PC-3 (cell line): Measurements from ENCODE around the gene VAPB. TPM values are rescaled to one million over a fixed set of nuclear protein-coding genes. Genes with fewer than 3 reads are reported as not detected.

Experiments used
- ATAC-seq: fragments of 200-7000 bp; cut with Tn5 transposase; 2 replicates; pipeline ENCODE4 v1.9.1; 2020; ENCODE audit warnings: mild to moderate bottlenecking, moderate library complexity
- BruUV-seq: library from RNA; stranded (reverse); fragments of 400-500 nt; replicated peaks from 2 replicates; lab custom pipeline; 2021; lab: Mats Ljungman, UMichigan
- CTCF ChIA-PET: fragments of 300-600 bp; sonication (Branson Sonifier 250); formaldehyde crosslinking; loops from one replicate; lab custom pipeline; 2022; ENCODE audit warnings: antibody characterized with exemption; lab: Charles Lee
- POLR2A ChIA-PET: fragments of 300-600 bp; sonication (Branson Sonifier 250); formaldehyde crosslinking; loops from one replicate; lab custom pipeline; 2022; ENCODE audit warnings: antibody characterized with exemption; ENCODE audit not compliant: unreplicated experiment; lab: Charles Lee
- DNase-seq: peaks from one replicate; pipeline ENCODE4 v3.0.0-alpha.2; 2015
- H2AFZ ChIP-seq: fragments of 300-600 bp; sonication (generic); 2 replicates; pipeline ENCODE4 v1.6.0; 2016; ENCODE audit warnings: antibody characterized with exemption, low read length
- H3F3A ChIP-seq: fragments of 300-600 bp; sonication (generic); one replicate; pipeline ENCODE4 v1.6.0; 2017; ENCODE audit warnings: antibody characterized with exemption, low read length, control low read depth, mild to moderate bottlenecking; ENCODE audit not compliant: unreplicated experiment
- H3K27ac ChIP-seq: fragments of 300-600 bp; sonication (generic); 2 replicates; pipeline ENCODE4 v1.5.1; 2016; ENCODE audit warnings: mild to moderate bottlenecking, low read length
- H3K27me3 ChIP-seq: fragments of 300-600 bp; sonication (generic); 2 replicates; pipeline ENCODE4 v1.6.1; 2016; ENCODE audit warnings: low read length, mixed read lengths
- H3K36me3 ChIP-seq: fragments of 300-600 bp; sonication (generic); 2 replicates; pipeline ENCODE4 v1.6.1; 2016; ENCODE audit warnings: low read depth, mixed run types, low read length, mixed read lengths
- H3K4me1 ChIP-seq: fragments of 300-600 bp; sonication (generic); 2 replicates; pipeline ENCODE4 v1.5.1; 2016; ENCODE audit warnings: low read length; ENCODE audit not compliant: insufficient read depth
- H3K4me2 ChIP-seq: fragments of 300-600 bp; sonication (generic); 2 replicates; pipeline ENCODE4 v1.6.0; 2016; ENCODE audit warnings: low read length
- H3K4me3 ChIP-seq: fragments of 300-600 bp; sonication (generic); 2 replicates; pipeline ENCODE4 v1.5.1; 2016; ENCODE audit warnings: mild to moderate bottlenecking, low read length, mixed read lengths
- H3K79me2 ChIP-seq: fragments of 300-600 bp; sonication (generic); 2 replicates; pipeline ENCODE4 v1.6.1; 2017; ENCODE audit warnings: low read length, mixed read lengths
- H3K9ac ChIP-seq: fragments of 300-600 bp; sonication (generic); 2 replicates; pipeline ENCODE4 v1.6.0; 2016; ENCODE audit warnings: mild to moderate bottlenecking, low read length
- H3K9me2 ChIP-seq: fragments of 300-600 bp; sonication (generic); replicated peaks from 2 replicates; pipeline ENCODE4 v1.6.1; 2016; ENCODE audit warnings: mixed run types, low read length, mixed read lengths
- H3K9me3 ChIP-seq: fragments of 300-600 bp; sonication (generic); 2 replicates; pipeline ENCODE4 v1.6.1; 2016; ENCODE audit warnings: low read length, mixed read lengths
- H4K20me1 ChIP-seq: fragments of 300-600 bp; sonication (generic); 2 replicates; pipeline ENCODE4 v1.6.1; 2016; ENCODE audit warnings: low read length, mixed read lengths
- CTCF ChIP-seq: fragments of 300-600 bp; sonication (generic); conservative IDR thresholded peaks from 2 replicates; pipeline ENCODE4 v1.5.1; 2017; ENCODE audit warnings: antibody characterized with exemption, low read depth, mild to moderate bottlenecking, low read length
- EZH2 ChIP-seq: fragments of 300-600 bp; sonication (generic); IDR thresholded peaks from one replicate; pipeline ENCODE4 v1.6.1; 2017; ENCODE audit warnings: antibody characterized with exemption, mild to moderate bottlenecking, low read length; ENCODE audit not compliant: unreplicated experiment
- EZH2phosphoT487 ChIP-seq: fragments of 300-600 bp; sonication (generic); IDR thresholded peaks from 2 replicates; pipeline ENCODE4 v1.6.1; 2018; ENCODE audit warnings: mild to moderate bottlenecking, antibody characterized with exemption, low read length, borderline replicate concordance
- intact Hi-C: fragments of 100-400 bp; cut with micrococcal nuclease; formaldehyde crosslinking; loops from 2 replicates; pipeline ENCODE4 v1.9.0; 2023
- total RNA-seq: library from RNA; depleted of rRNA; stranded (reverse); fragments of >200 nt; gene quantifications from 2 replicates; pipeline ENCODE4 v1.2.3, GENCODE V29; 2014

Gene VAPB
- total RNA-seq, 1 experiment from 2014 or later: 16.5 TPM

GRCh38 chr20:58398254-58398653 is 9.2 kb downstream of the VAPB start:
- TF ChIP-seq CTCF: no peak
- TF ChIP-seq EZH2: no peak
- TF ChIP-seq EZH2phosphoT487: no peak

GRCh38 chr20:58399926-58400325 is 10.9 kb downstream of the VAPB start:
- BruUV-seq: no TSS peak

More at GRCh38 chr20:58398254-58398653, 9.2 kb downstream of the VAPB start:
- H3K27me3 ChIP-seq: no peaks in the 10 kb centered on the region
- H2AFZ ChIP-seq: no peak overlapping the region
- H4K20me1 ChIP-seq: peaks cover 71% of the 10 kb centered on the region
- ChIA-PET CTCF (no interaction called here), POLR2A (no interaction called here)
- H3K4me1 ChIP-seq: 0 out of 2 replicates have a peak, but pooled peaks cover 3% of the 10 kb centered on the region
- H3K9me3 ChIP-seq: no peaks in the 10 kb centered on the region
- no peak overlapping the region for H3K4me2 ChIP-seq
- intact Hi-C loops: no loop called here
- peaks cover 100% of the 10 kb centered on the region for H3K79me2 ChIP-seq
- H3K4me3 ChIP-seq: no peak overlapping the region
- ATAC-seq (no peak), DNase-seq (no peak)
- no peak overlapping the region for H3K9ac ChIP-seq
- H3K27ac ChIP-seq: no peak overlapping the region
- no TSS peak for BruUV-seq
- H3K9me2 ChIP-seq: no peaks in the 10 kb centered on the region
- H3F3A ChIP-seq: no peaks in the 10 kb centered on the region
- peaks cover 17% of the 10 kb centered on the region; the same call in 1 of the 2 replicates for H3K36me3 ChIP-seq

More at GRCh38 chr20:58399926-58400325, 10.9 kb downstream of the VAPB start:
- no peak overlapping the region for H3K4me3 ChIP-seq
- no peaks in the 10 kb centered on the region for H3K9me3 ChIP-seq
- peaks cover 100% of the 10 kb centered on the region for H3K79me2 ChIP-seq
- no peak overlapping the region for H2AFZ ChIP-seq
- H3K9ac ChIP-seq: no peak overlapping the region
- H3K36me3 ChIP-seq: 0 out of 2 replicates have a peak, but pooled peaks cover 11% of the 10 kb centered on the region
- no peaks in the 10 kb centered on the region for H3K4me1 ChIP-seq
- POLR2A ChIA-PET: no interaction called here
- H3K4me2 ChIP-seq: no peak overlapping the region
- TF ChIP-seq EZH2phosphoT487 (no peak), CTCF (no peak), EZH2 (no peak)
- no peaks in the 10 kb centered on the region for H3K27me3 ChIP-seq
- intact Hi-C loops: no loop called here
- H3F3A ChIP-seq: no peaks in the 10 kb centered on the region
- CTCF ChIA-PET: no interaction called here
- H4K20me1 ChIP-seq: peaks cover 74% of the 10 kb centered on the region
- no peak for DNase-seq
- no peak overlapping the region for H3K27ac ChIP-seq
- no peak for ATAC-seq
- H3K9me2 ChIP-seq: no peaks in the 10 kb centered on the region
